Central memory CD8-positive, alpha-beta T cell (primary cell): Measurements from ENCODE around the gene NOTCH2.
A peak's percentile ranks its signal among the peaks of the same experiment; 100 is the strongest.
"Not testable (repeated sequence)": the region's sequence is repeated elsewhere in the genome, so short reads cannot be mapped to it uniquely, and the experiment has no call there.

ENCODE experiments used
- ATAC-seq: fragments of 150-1000 bp; cut with Tn5 transposase; replicated peaks from 2 replicates; pipeline ENCODE4 v1.10.0; 2022; ENCODE audit warnings: mild to moderate bottlenecking, moderate FRiP score, moderate number of reproducible peaks; ENCODE audit not compliant: poor library complexity, severe bottlenecking; ENCODE audit errors: extremely low read depth
- DNase-seq, 2 donors: peaks; one replicate each; pipeline ENCODE4 v3.0.0; 2021; ENCODE audit warnings: low spot score in 2 of 2
- H3K27ac Mint-ChIP-seq: one replicate; pipeline ENCODE4 v1.8.0; 2022; ENCODE audit warnings: low read depth, mild to moderate bottlenecking, moderate library complexity, mixed read lengths
- H3K27me3 Mint-ChIP-seq: one replicate; pipeline ENCODE4 v1.8.0; 2022; ENCODE audit warnings: mixed read lengths
- H3K36me3 Mint-ChIP-seq: one replicate; pipeline ENCODE4 v1.8.0; 2022; ENCODE audit warnings: mild to moderate bottlenecking, moderate library complexity, mixed read lengths; ENCODE audit not compliant: insufficient read depth
- H3K4me1 Mint-ChIP-seq: one replicate; pipeline ENCODE4 v1.8.0; 2022; ENCODE audit warnings: mixed read lengths
- H3K4me3 Mint-ChIP-seq: one replicate; pipeline ENCODE4 v1.8.0; 2022; ENCODE audit warnings: mild to moderate bottlenecking, moderate library complexity, mixed read lengths
- H3K9me3 Mint-ChIP-seq: one replicate; pipeline ENCODE4 v1.8.0; 2022; ENCODE audit warnings: mixed read lengths

The NOTCH2 gene

GRCh38 chr1:120069067-120069919 is at the start of gene NOTCH2:
NOTCH2 (minus strand) TSS chr1:120069662; CDS start chr1:120069406, 256 bp downstream.
- H3K27ac Mint-ChIP-seq, H3K27me3 Mint-ChIP-seq, H3K36me3 Mint-ChIP-seq, H3K9me3 Mint-ChIP-seq, H3K4me1 Mint-ChIP-seq: not testable (repeated sequence)
- DNase-seq: peak; percentile 63 to 75
- ATAC-seq: peak; percentile 86
- peak within 1 kb of the TSS; percentile 54 for H3K4me3 Mint-ChIP-seq

GRCh38 chr1:120117371-120118177 is 48.1 kb upstream of the NOTCH2 start:
- not testable (repeated sequence) for ATAC-seq, H3K27ac Mint-ChIP-seq, H3K4me1 Mint-ChIP-seq, DNase-seq, H3K27me3 Mint-ChIP-seq, H3K9me3 Mint-ChIP-seq, H3K36me3 Mint-ChIP-seq, H3K4me3 Mint-ChIP-seq

DNA sequence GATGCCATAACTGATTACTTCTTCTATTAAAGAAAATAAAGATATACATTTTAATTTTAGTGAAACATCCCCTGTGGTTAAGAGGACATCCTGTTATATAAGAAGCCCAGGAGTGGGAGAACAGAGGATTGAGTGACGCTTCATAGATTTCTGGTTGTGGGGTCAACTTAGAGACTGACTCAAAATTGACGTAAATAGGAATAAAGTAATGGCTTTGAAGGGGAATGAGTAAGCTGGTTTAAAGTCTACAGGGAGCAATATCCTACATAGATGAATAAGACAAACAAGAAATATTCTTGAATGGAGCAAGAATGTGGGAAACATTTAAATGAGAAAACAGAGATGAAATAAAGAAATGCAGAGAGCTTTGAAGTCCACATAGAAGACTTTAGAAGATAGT is 46.6 kb upstream of the NOTCH2 start:
- H3K27ac Mint-ChIP-seq, H3K9me3 Mint-ChIP-seq, H3K27me3 Mint-ChIP-seq, H3K4me3 Mint-ChIP-seq, DNase-seq, ATAC-seq, H3K4me1 Mint-ChIP-seq, H3K36me3 Mint-ChIP-seq: not testable (repeated sequence)

DNA sequence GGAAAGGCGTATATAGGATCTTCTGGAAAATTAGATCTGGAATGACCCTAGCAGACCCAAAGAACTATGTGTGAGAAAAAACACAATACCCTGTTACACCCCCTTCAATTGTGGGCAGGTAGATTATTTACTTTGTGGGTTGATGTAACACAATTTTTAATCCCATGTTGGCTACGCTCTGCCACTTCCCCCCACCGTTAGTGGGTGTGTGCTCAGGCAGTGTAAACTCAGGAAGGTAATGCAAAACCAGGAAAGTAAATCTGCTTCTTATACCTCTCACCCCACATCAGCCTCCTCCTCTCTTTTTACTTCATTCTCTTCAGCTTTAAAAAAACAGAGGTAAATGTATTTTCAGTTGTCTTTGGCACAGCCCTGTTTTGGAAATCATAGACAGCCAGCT is 43.7 kb upstream of the NOTCH2 start:
- not testable (repeated sequence) for H3K27me3 Mint-ChIP-seq, H3K9me3 Mint-ChIP-seq, H3K27ac Mint-ChIP-seq

DNA sequence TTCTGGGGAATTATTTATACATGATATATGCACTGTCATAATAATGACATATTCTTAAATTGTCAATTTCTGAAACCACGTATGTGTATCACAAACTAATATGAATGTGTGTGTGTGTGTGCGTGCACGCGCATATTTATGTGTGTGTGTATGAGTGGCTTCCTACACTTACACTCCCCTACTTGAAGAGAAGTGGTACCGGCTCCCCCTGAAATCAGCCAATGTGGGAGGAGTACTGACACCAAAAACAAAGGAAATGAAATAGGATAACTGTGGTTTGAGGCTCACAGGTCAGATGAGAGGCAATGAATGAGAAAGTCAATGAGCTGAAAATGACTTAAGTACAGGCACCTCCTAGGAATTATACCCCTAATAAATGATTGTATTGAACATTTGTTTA is 42.8 kb upstream of the NOTCH2 start:
- DNase-seq, H3K27ac Mint-ChIP-seq, H3K9me3 Mint-ChIP-seq, H3K4me3 Mint-ChIP-seq, H3K4me1 Mint-ChIP-seq, ATAC-seq, H3K27me3 Mint-ChIP-seq, H3K36me3 Mint-ChIP-seq: not testable (repeated sequence)

More for the DNA sequence above, 43.7 kb upstream of the NOTCH2 start:
- H3K4me3 Mint-ChIP-seq, DNase-seq, H3K36me3 Mint-ChIP-seq, ATAC-seq, H3K4me1 Mint-ChIP-seq: not testable (repeated sequence)

- not testable (repeated sequence) for H3K36me3 Mint-ChIP-seq, H3K4me1 Mint-ChIP-seq, ATAC-seq, H3K9me3 Mint-ChIP-seq, H3K27ac Mint-ChIP-seq, H3K27me3 Mint-ChIP-seq, H3K4me3 Mint-ChIP-seq, DNase-seq
Observed at GRCh38 chr1:120111771-120112170, 42.3 kb upstream of the NOTCH2 start.

DNA sequence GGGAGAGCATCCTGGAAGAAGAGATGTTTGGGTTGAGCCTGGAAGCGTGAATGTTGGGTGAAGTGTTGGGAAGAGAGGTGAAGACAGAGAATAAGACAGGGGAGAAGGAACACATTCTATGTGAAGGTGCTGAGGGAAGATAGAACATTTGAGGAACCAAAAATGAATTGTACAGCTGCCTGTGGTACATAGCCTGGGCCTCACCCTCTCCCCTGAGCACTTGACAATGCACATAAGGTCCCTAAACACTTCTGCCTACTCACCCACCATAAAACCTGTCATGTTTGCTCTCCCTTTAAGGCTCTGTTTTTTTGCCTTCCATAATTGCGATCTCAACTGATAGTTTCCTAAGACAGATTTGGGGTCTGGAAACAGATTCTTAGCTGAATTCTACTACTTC is 41.5 kb upstream of the NOTCH2 start:
- not testable (repeated sequence) for H3K36me3 Mint-ChIP-seq, H3K4me1 Mint-ChIP-seq, H3K27ac Mint-ChIP-seq, DNase-seq, H3K4me3 Mint-ChIP-seq, H3K9me3 Mint-ChIP-seq, ATAC-seq, H3K27me3 Mint-ChIP-seq

GRCh38 chr1:120109656-120110055 is 40.2 kb upstream of the NOTCH2 start:
- H3K27ac Mint-ChIP-seq, H3K36me3 Mint-ChIP-seq, ATAC-seq, H3K4me1 Mint-ChIP-seq, DNase-seq, H3K27me3 Mint-ChIP-seq, H3K9me3 Mint-ChIP-seq, H3K4me3 Mint-ChIP-seq: not testable (repeated sequence)

GRCh38 chr1:120109180-120109579 is 39.7 kb upstream of the NOTCH2 start:
- not testable (repeated sequence) for H3K4me3 Mint-ChIP-seq, H3K36me3 Mint-ChIP-seq

GRCh38 chr1:120105288-120105687 is 35.8 kb upstream of the NOTCH2 start:
- not testable (repeated sequence) for H3K27ac Mint-ChIP-seq, DNase-seq, ATAC-seq, H3K9me3 Mint-ChIP-seq, H3K4me3 Mint-ChIP-seq, H3K4me1 Mint-ChIP-seq, H3K36me3 Mint-ChIP-seq, H3K27me3 Mint-ChIP-seq

More at GRCh38 chr1:120109180-120109579, 39.7 kb upstream of the NOTCH2 start:
- not testable (repeated sequence) for H3K4me1 Mint-ChIP-seq, H3K27me3 Mint-ChIP-seq, H3K27ac Mint-ChIP-seq, H3K9me3 Mint-ChIP-seq, DNase-seq, ATAC-seq

DNA sequence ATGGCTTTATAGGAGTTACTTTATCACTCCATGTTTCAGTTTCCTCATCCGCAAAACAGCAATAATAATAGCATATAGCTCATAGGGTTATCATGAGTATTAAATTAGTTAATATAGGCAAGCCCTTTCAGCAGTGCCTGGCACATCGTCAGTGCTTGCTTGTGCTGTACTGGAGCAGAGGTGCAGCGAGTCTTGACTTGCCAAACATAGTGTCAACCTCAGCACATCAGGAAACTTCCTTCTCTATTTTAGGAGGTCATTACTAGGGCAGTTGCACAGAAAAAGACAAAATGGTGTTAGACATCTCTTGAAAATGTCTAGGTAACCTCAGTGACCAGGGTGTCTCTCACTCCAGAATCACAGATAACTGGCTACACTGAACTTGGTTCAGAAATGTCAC is 34.3 kb upstream of the NOTCH2 start:
- ATAC-seq: not testable (repeated sequence)

DNA sequence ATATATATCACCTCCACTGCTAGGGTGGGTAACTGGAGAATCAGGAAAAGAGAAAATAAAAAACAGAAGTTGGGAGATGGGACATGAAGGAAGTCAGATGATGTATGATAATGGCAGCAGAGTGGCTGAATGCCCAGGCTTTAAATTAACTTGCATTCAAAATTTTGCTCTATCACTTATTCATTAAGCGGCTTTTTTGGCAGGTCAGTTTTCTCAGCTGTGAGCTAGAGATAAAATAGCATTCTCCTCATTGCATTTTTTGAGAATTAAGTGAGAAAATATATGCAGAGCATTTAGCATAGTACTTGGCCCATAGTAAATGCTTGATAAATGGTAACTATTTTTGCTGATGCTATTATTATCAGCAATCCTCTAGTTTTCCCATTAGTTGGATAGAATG is 32.1 kb upstream of the NOTCH2 start:
- H3K27me3 Mint-ChIP-seq, H3K27ac Mint-ChIP-seq, H3K4me3 Mint-ChIP-seq, H3K36me3 Mint-ChIP-seq, ATAC-seq, H3K9me3 Mint-ChIP-seq, H3K4me1 Mint-ChIP-seq, DNase-seq: not testable (repeated sequence)

More for the DNA sequence above, 34.3 kb upstream of the NOTCH2 start:
- H3K4me3 Mint-ChIP-seq, H3K27ac Mint-ChIP-seq, H3K9me3 Mint-ChIP-seq, H3K4me1 Mint-ChIP-seq, DNase-seq, H3K36me3 Mint-ChIP-seq, H3K27me3 Mint-ChIP-seq: not testable (repeated sequence)

GRCh38 chr1:120100590-120100989 is 31.1 kb upstream of the NOTCH2 start:
- H3K4me3 Mint-ChIP-seq, H3K9me3 Mint-ChIP-seq, ATAC-seq, H3K27me3 Mint-ChIP-seq, H3K4me1 Mint-ChIP-seq, H3K36me3 Mint-ChIP-seq, H3K27ac Mint-ChIP-seq, DNase-seq: not testable (repeated sequence)
